GM11168 (cell line): ENCODE measurements around the gene CLECL1.
"Not testable (repeated sequence)": the region's sequence is repeated elsewhere in the genome, so short reads cannot be mapped to it uniquely, and the experiment has no call there.

Source experiments
- in situ Hi-C: fragments of 300-500 bp; cut with MboI; formaldehyde crosslinking; loops from one replicate; pipeline ENCODE4 v1.12.0; 2022; ENCODE audit warnings: low sequenced_read_pairs; ENCODE audit not compliant: unreplicated experiment

CLECL1 gene

DNA sequence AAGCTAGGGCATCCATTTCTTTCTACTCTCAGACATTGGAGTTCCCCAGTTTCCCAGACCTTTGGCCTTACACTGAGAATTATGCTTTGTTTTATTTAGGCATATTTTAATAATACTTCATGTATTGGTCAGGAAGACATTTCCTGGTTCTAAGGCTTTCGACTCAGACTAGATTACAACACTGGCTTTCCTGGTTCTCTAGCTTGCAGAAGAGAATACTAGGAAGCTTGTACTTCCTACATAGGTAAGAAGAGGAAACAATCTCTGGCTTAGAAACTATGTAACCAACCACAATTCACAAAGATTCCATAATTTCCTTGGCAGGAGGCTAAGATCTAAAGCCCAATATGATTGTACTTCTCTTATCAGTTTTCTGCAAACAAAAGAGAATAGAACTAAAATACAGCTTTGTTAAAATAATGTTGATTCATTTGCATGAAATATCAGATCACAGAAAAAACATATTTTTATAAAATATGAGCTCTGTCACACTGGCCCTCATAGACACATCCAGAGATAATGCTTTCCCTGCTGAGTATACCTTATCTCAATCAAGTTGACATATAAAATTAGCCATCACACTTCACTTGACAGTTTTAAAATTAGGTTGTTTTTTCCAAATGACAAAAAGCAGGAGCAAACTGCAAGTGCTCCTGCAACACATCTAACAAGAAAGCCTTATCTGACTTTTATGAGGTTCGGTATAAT is 32.8 kb downstream of the CLECL1 start:
- in situ Hi-C loops, result no loop called here

DNA sequence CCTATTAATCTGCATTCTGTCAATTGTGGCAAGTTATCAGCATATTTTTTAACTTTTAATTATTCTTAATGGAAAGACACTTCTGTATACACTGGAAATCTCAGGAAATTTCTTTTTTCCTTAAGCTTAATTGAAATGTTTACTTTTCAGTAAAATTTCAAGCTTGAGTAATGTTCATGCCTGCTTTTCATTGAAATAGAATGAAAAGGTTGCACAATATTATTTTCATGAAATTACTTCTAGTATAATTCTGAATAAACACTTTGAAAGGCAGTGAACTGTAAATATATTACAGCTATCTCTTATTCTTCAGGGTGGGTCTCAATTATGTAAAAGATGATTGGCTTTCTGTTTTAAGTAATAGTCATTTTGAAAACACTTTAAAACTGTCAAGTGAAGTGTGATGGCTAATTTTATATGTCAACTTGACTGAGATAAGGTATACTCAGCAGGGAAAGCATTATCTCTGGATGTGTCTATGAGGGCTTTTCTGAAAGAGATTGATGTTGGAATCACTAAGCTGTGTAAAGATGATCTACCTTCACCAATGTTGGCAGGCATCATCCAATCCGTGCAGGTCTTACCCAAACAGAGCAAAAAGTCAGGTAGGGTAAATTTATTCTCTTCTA is 33.5 kb downstream of the CLECL1 start:
- in situ Hi-C loops, result no loop called here

DNA sequence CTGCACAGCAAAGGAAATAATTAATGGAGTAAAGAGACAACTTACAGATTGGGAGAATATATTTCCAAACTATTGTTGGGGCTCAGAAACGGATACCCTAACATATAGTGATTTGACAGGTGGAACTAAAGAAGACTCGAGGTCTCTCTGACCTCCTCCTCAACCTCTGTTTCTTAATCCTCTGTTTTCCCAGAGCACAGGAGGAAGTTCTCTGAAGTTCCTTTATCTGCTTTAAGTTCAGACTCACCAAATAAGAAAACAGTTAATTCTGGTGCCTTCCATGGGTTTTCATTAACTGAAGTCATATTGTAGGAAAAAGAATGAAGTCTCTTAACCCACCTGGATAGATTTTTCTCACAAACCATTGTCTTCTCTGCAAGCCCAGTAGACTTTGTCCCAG is 34.2 kb downstream of the CLECL1 start:
- in situ Hi-C loops, result no loop called here

GRCh38 chr12:9697619-9698018 is 35.3 kb downstream of the CLECL1 start:
- in situ Hi-C loops, result no loop called here

GRCh38 chr12:9695661-9696060 is 37.2 kb downstream of the CLECL1 start:
- in situ Hi-C loops, result not testable (repeated sequence)

DNA sequence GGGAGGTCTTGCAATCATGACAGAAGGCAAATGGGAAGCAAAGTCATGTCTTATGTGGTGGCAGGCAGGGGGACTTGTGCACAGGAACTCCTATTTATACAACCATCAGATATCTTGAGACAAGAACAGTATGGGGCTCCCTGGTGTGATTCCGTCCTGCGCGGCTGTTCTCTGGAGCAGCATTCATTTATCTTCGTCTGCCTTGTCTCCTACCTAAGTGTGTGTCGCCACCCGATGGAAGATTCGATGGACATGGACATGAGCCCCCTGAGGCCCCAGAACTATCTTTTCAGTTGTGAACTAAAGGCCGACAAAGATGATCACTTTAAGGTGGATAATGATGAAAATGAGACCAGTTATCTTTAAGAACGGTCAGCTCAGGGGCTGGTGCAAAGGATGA is 37.7 kb downstream of the CLECL1 start:
- in situ Hi-C loops, result not testable (repeated sequence)

- in situ Hi-C loops, result no loop called here
Measured at GRCh38 chr12:9694241-9694640, 38.7 kb downstream of the CLECL1 start.

- in situ Hi-C loops, result no loop called here
Measured at GRCh38 chr12:9692909-9693308, 40.0 kb downstream of the CLECL1 start.

GRCh38 chr12:9687228-9687627 is 45.7 kb downstream of the CLECL1 start:
- in situ Hi-C loops, result no loop called here

GRCh38 chr12:9685915-9686314 is 47.0 kb downstream of the CLECL1 start:
- in situ Hi-C loops, result no loop called here

DNA sequence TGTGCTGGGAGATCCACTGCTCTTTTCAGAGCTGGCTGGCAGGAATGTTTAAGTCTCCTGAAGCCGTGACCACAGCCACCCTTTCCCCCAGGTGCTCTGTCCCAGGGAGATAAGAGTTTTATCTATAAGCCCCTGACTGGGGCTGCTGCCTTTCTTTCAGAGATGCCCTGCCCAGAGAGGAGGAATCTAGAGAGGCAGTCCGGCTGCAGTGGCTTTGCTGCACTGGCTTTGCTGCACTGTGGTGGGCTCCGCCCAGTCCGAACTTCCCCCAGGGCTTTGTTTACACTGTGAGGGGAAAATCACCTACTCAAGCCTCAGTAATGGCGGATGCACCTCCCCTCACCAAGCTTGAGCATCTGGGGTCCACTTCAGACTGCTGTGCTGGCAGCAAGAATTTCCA is 47.5 kb downstream of the CLECL1 start:
- in situ Hi-C loops, result not testable (repeated sequence)

DNA sequence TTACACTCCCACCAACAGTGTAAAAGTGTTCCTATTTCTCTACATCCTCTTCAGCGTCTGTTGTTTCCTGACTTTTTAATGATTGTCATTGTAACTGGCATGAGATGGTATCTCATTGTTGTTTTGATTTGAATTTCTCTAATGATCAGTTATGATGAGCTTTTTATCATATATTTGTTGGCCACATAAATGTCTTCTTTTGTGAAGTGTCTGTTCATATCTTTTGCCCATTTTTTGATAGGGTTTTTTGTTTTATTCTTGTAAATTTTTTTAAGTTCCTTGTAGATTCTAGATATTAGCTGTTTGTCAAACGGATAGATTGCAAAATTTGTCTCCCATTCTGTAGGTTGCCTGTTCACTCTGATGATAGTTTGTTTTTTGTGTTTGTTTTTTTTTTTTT is 49.9 kb downstream of the CLECL1 start:
- in situ Hi-C loops, result not testable (repeated sequence)

GRCh38 chr12:9682508-9682907 is 50.4 kb downstream of the CLECL1 start:
- in situ Hi-C loops, result not testable (repeated sequence)

GRCh38 chr12:9674226-9674590 is 58.7 kb downstream of the CLECL1 start:
- in situ Hi-C loops, result no loop called here

DNA sequence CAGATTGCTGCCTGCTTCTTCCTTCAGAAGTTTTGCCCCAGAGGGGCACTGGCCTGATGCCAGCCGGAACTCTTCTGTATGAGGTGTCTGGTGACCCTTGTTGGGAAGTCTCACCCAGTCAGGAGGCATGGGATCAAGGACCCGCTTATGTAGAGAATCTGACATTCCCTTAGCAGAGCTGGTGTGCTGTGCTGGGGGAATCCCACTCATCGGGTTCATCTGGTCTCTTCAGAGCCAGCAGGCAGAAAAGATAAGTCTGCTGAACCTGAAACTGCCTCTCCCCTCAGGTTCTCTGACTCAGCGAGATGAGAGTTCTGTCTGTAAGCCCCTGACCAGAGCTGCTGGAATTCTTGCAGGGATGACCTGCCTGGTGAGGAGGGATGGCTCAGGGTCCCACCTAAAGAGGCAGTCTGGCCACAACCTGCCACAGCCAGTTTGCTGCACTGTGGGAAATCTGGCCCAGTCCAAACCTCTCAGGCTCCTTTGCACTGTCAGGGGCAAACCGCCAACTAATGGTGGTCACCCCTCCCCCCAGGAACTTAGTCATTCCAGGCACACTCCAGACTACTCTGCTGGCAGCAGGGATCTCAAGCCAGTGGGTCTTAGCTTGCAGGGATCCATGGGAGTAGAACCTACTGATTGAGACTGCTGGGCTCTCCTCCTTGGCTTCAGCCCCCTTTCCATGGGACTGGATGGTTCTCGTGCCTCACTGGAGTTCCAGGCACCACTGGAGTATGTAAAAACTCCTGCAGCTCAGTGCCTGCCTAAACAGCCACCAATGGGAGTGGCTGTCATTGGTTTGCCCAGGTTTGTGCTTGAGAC is 59.3 kb downstream of the CLECL1 start:
- in situ Hi-C loops, result no loop called here
